Stomach (tissue), 4 donors: ENCODE data around the gene CBFA2T3.

ENCODE experiments used
- EP300 ChIP-seq: sonication (generic); formaldehyde crosslinking; IDR thresholded peaks from one replicate; pipeline ENCODE4 v1.6.1; 2017; ENCODE audit warnings: antibody characterized with exemption
- POLR2A ChIP-seq, 4 donors: fragments of 450-650 bp; IDR thresholded peaks; one replicate each; pipeline ENCODE4 v1.6.1; 2016; ENCODE audit warnings: antibody characterized with exemption in 4 of 4, control low read depth in 2 of 4, mild to moderate bottlenecking in 1 of 4, moderate library complexity in 1 of 4
- POLR2AphosphoS5 ChIP-seq, 3 donors: sonication (generic); formaldehyde crosslinking; IDR thresholded peaks; one replicate each; pipeline ENCODE4 v1.6.1; 2016; ENCODE audit warnings: antibody characterized with exemption in 3 of 3
- TF ChIP-seq, protein P1 (sequence below), 7 experiments: fragments of 450-650 bp in 4 of 7; fragments of 200-600 bp in 3 of 7; sonication (generic) in 3 of 7; IDR thresholded peaks; one replicate each; pipeline ENCODE4 v1.5.1; 2016 to 2019; ENCODE audit warnings: antibody characterized with exemption in 7 of 7, control low read depth in 2 of 7, mild to moderate bottlenecking in 1 of 7

DNA sequence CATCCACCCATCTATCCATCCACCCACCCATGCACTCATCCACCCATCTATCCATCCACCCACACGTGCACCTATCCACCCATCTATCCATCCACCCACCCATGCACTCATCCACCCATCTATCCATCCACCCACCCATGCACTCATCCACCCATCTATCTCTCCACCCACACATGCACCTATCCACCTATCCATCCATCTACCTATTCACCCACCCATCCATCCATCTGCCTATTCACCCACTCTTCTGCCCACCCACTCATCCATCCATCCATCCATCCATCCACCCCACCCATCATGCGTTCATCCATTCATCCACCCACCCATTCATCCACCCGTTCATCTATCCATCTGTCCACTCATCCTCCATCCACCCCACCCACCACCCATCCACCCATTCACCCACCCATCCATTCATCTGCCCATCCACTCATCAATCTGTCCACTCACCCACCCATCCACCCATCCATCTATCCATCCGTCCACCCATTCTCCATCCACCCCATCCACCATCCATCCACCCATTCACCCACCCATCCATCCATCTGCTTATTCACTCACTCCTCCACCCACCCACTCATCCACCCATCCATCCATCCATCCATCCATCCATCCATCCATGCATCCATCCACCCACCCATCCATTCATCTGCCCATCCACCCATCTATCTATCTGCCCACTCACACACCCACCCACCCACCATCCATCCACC, 35.1 kb upstream of the CBFA2T3 start:
- TF ChIP-seq, protein P1, sequence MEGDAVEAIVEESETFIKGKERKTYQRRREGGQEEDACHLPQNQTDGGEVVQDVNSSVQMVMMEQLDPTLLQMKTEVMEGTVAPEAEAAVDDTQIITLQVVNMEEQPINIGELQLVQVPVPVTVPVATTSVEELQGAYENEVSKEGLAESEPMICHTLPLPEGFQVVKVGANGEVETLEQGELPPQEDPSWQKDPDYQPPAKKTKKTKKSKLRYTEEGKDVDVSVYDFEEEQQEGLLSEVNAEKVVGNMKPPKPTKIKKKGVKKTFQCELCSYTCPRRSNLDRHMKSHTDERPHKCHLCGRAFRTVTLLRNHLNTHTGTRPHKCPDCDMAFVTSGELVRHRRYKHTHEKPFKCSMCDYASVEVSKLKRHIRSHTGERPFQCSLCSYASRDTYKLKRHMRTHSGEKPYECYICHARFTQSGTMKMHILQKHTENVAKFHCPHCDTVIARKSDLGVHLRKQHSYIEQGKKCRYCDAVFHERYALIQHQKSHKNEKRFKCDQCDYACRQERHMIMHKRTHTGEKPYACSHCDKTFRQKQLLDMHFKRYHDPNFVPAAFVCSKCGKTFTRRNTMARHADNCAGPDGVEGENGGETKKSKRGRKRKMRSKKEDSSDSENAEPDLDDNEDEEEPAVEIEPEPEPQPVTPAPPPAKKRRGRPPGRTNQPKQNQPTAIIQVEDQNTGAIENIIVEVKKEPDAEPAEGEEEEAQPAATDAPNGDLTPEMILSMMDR (IDR thresholded peaks at IDR 0.05) = no peak
- TF ChIP-seq POLR2A (IDR thresholded peaks at IDR 0.05) (no peak), EP300 (no peak), POLR2AphosphoS5 (IDR thresholded peaks at IDR 0.05) (no peak)
